ENCODE measurements around the gene SNX5. TPM values are rescaled to one million over a fixed set of nuclear protein-coding genes. Genes with fewer than 3 reads are reported as not detected.

SNX5 gene
- total RNA-seq, 2 experiments from 2014 or later: 58.3 to 60.3 TPM

- no peaks in the 10 kb centered on the region for H3K4me1 Mint-ChIP-seq (ENCODE audit: low read depth)
- no peak overlapping the region for H3K27ac Mint-ChIP-seq
- no peak overlapping the region for H3K4me3 Mint-ChIP-seq
- DNase-seq: no peak
- Histone ChIP-seq H3K36me3 (ENCODE audit: insufficient read depth, low read length) (no peaks in the 10 kb centered on the region), H3K4me1 (ENCODE audit: insufficient read depth, low read length) (no peaks in the 10 kb centered on the region), H3K27me3 (ENCODE audit: control insufficient read depth in 1 of 2, insufficient read depth in 2 of 2, low read length in 2 of 2) (no peaks in the 10 kb centered on the region), H3K4me3 (ENCODE audit: low read length) (no peak overlapping the region), H3K9me3 (ENCODE audit: control insufficient read depth in 1 of 2, insufficient read depth in 1 of 2, low read length in 2 of 2) (no peaks in the 10 kb centered on the region), H3K27ac (ENCODE audit: low read depth in 1 of 2, low read length in 2 of 2) (no peak overlapping the region)
- ChIA-PET POLR2A (no interaction called here), CTCF (no interaction called here)
- ATAC-seq (ENCODE audit: poor library complexity): no peak
- peaks cover 10% of the 10 kb centered on the region for H3K27me3 Mint-ChIP-seq
- intact Hi-C loops (cut with DNase I, micrococcal nuclease): no loop called here
- TF ChIP-seq CTCF (IDR thresholded peaks at IDR 0.05): no peak
- H3K9me3 Mint-ChIP-seq: no peaks in the 10 kb centered on the region
- no peaks in the 10 kb centered on the region for H3K36me3 Mint-ChIP-seq (ENCODE audit: low read depth)
Observed at GRCh38 chr20:17925141-17925939, 43.3 kb downstream of the SNX5 start.

DNA sequence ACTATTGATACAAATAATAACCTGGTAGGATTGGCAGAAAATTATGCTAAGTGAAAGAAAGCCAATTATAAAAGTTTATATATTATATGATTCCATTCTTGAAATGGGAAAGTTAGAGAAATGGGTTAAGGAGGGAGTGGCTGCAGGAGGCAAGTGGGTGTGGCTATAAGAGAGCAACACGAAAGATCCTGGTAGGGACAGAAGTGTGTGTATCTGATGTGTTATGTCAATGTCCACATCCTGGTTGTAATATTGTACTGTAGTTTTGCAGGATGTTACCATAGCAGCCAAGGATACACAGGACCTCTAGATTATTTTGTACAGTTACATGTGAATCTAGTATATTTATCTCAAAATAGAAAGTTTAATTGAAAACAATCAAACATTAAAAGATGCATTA, 46.8 kb downstream of the SNX5 start:
- intact Hi-C loops (cut with DNase I, micrococcal nuclease): no loop called here
- H3K4me1 Mint-ChIP-seq (ENCODE audit: low read depth): no peaks in the 10 kb centered on the region
- Histone ChIP-seq H3K4me1 (ENCODE audit: insufficient read depth, low read length) (no peaks in the 10 kb centered on the region), H3K27me3 (ENCODE audit: control insufficient read depth in 1 of 2, insufficient read depth in 2 of 2, low read length in 2 of 2) (no peaks in the 10 kb centered on the region), H3K4me3 (ENCODE audit: low read length) (no peak overlapping the region), H3K36me3 (ENCODE audit: insufficient read depth, low read length) (no peaks in the 10 kb centered on the region), H3K27ac (ENCODE audit: low read depth in 1 of 2, low read length in 2 of 2) (no peak overlapping the region), H3K9me3 (ENCODE audit: control insufficient read depth in 1 of 2, insufficient read depth in 1 of 2, low read length in 2 of 2) (no peaks in the 10 kb centered on the region)
- H3K27ac Mint-ChIP-seq: no peak overlapping the region
- ChIA-PET CTCF (no interaction called here), POLR2A (no interaction called here)
- TF ChIP-seq CTCF (IDR thresholded peaks at IDR 0.05): no peak
- H3K36me3 Mint-ChIP-seq (ENCODE audit: low read depth): no peaks in the 10 kb centered on the region
- H3K9me3 Mint-ChIP-seq: no peaks in the 10 kb centered on the region
- no peak for ATAC-seq (ENCODE audit: poor library complexity)
- no peak overlapping the region for H3K4me3 Mint-ChIP-seq
- H3K27me3 Mint-ChIP-seq: no peaks in the 10 kb centered on the region
- DNase-seq: no peak

- H3K27ac ChIP-seq (ENCODE audit: low read depth in 1 of 2, low read length in 2 of 2): no peak overlapping the region
- H3K9me3 Mint-ChIP-seq: no peaks in the 10 kb centered on the region
- no peak for TF ChIP-seq CTCF (IDR thresholded peaks at IDR 0.05)
- intact Hi-C loops (cut with DNase I, micrococcal nuclease): no loop called here
- DNase-seq (no peak), ATAC-seq (ENCODE audit: poor library complexity) (no peak)
- POLR2A ChIA-PET: no interaction called here
- no peak overlapping the region for H3K4me3 Mint-ChIP-seq
- H3K36me3 ChIP-seq (ENCODE audit: insufficient read depth, low read length): no peaks in the 10 kb centered on the region
- H3K4me1 ChIP-seq (ENCODE audit: insufficient read depth, low read length): no peaks in the 10 kb centered on the region
- no peaks in the 10 kb centered on the region for H3K36me3 Mint-ChIP-seq (ENCODE audit: low read depth)
- no peak overlapping the region for H3K4me3 ChIP-seq (ENCODE audit: low read length)
- H3K27me3 Mint-ChIP-seq: peaks cover 9% of the 10 kb centered on the region
- no peak overlapping the region for H3K27ac Mint-ChIP-seq
- H3K27me3 ChIP-seq (ENCODE audit: control insufficient read depth in 1 of 2, insufficient read depth in 2 of 2, low read length in 2 of 2): no peaks in the 10 kb centered on the region
- CTCF ChIA-PET: no interaction called here
- H3K4me1 Mint-ChIP-seq (ENCODE audit: low read depth): no peaks in the 10 kb centered on the region
- no peaks in the 10 kb centered on the region for H3K9me3 ChIP-seq (ENCODE audit: control insufficient read depth in 1 of 2, insufficient read depth in 1 of 2, low read length in 2 of 2)
Observed at GRCh38 chr20:17919149-17919548, 49.4 kb downstream of the SNX5 start.
